Stimulated activated CD8-positive, alpha-beta memory T cell treated with anti-CD3 and anti-CD28 coated beads, Interleukin-15, amount 100 ng/mL, for 4 hours (primary cell): ENCODE measurements around the gene IP6K3.
A peak's percentile ranks its signal among the peaks of the same experiment; 100 is the strongest.

ENCODE experiments used
- DNase-seq, 2 donors: peaks; one replicate each; pipeline ENCODE4 v3.0.0-alpha.2; 2020; ENCODE audit warnings: low read depth in 2 of 2

The IP6K3 gene

GRCh38 chr6:33746651-33747100 lies at the start of gene IP6K3:
Gene IP6K3, minus strand, starts transcription at chr6:33746905. Its CDS starts 11,429 bp downstream, at chr6:33735476.
- DNase-seq = no peak

DNA sequence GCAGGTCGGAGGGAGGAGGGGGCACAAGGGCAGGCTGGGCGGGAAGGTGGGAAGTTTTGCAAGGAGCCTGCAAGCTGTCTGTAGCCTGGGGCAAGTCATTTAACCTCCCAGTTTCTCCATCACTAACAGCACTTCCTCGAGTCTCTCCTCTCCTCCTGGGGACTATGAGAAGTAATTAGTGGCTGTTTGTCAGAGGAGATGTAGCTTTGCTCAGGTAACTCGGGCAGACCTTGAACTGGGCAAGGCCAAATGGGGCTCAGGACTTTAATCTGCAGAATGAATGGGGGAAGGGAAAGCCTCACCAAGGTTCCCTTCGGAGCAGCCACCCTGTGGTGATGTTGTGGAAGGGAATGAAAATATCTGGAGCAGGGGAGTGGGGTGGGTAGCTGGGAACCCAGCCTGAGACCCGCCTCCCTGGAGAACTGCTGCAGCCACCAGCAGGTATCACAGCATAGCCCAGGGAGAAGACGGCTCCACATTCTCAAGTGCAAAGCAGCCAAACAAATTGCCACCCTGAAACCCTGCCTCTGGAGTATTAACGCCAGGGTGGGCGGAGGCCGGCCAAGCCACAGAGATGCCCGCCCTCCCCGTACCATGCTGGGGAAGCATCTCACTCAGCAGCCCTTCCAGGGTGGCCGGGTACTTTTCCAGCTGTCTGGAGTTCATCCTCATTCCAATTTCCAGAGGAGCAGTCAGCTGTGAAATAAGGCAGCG lies 48.4 kb upstream of the IP6K3 start:
- DNase-seq = no peak

GRCh38 chr6:33792981-33793380 lies 46.3 kb upstream of the IP6K3 start:
- no peak for DNase-seq

GRCh38 chr6:33791620-33792019 lies 44.9 kb upstream of the IP6K3 start:
- no peak for DNase-seq

GRCh38 chr6:33790910-33791309 lies 44.2 kb upstream of the IP6K3 start:
- no peak for DNase-seq

- DNase-seq = no peak
Measured at GRCh38 chr6:33790379-33790778, 43.7 kb upstream of the IP6K3 start.

DNA sequence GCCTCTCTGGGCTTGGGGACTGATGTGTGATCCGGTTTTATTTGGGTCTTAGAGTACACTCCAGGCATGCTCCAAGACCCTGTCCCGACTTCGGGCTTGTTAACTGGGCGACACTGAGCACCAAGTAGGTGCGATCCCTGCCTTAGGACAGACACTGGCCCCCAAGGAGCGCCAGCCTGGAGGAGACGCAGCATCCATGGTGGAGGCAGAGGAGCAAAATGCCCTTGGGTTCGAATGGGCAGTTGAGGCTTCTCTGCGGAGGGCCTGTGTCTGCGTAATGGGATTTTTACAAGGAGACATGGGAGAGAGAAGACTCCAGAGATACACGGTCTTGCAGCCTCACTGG lies 42.8 kb upstream of the IP6K3 start:
- DNase-seq = no peak

DNA sequence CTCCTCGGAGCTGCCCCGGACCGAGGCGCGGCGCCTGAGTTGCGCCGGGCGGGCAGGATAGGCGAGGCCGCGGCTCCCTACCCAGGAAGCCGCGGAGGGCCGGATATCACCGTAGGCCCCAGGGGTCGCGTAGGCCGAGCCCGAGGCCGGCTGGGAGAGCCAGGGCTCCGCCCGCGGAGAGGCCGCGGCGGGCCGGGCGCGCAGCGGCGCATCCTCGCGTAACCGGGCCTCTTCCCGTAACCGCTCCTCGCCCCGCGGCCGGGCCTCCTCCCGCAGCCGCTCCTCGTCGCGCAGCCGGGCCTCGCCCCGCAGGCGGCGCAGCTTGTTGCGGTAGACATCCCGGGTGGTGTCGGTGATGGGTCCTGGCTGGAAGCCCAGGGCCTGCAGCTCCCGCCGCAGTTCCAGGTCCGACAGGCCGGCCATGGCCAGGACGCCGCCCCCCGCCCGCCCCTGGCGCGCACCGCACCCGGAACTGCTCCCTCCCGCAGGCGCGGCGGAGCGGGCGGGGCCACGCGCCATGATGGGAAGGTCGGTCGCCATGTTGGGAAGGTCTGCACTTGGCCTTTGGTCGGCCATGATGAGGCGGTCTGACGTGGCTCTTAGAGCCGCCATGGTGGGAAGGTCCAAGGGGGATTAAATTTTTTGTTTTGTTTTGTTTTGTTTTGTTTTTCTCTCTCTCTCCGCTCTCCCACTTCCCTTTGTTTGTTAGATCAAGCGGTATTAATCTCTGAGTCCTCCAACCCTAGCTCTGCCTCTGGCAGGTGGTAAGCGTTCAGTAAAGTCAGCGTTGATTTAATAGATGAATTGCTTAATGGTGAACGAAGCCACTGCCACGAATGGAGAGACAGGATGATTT lies 42.2 kb upstream of the IP6K3 start, which contains the start of gene LEMD2:
LEMD2 (minus strand) TSS at position 437 of the 856 bp plus-strand sequence; CDS start at position 423, 14 bp downstream.
- DNase-seq = peak; percentile 83 to 85

DNA sequence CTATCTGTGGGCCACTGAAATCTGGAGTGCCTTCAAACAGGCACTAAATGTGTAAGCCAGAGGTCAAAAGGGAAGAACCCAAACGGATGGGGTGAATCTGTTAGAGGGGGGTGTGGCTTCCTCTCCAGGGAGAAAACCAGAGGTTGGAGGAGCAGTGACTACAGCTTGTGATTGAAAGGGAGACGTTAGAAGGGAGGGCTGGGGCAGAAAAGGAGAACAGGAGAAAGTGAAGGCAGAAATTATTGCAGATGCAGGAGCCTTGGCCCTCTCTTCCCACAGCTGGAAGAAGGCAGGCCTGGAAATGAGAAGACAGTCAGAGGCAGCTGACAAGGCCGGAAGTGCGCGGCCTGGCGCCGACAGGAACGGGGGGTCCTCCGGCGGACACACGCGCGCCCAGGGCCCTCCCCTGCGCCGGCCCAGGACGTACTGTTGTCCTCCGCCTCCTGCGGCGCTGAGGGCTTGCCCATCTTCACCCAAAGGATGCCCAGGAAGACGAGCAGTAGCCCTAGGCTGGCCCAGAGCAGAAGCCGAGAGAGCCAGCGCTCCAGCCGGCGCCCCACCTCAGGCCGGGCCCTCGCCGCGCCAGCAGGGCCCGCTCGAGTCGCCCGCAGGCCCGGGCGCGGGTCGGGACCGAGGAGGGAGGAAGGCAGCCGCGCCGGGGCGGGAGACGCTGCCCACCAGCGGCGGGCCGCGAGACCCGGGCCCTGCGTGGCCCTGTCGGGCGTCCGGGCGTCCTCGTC lies 41.4 kb upstream of the IP6K3 start:
- DNase-seq = peak in 1 of 2 donors; percentile 35

GRCh38 chr6:33787346-33787953 lies 40.7 kb upstream of the IP6K3 start:
- DNase-seq = no peak

GRCh38 chr6:33786736-33787135 lies 40.0 kb upstream of the IP6K3 start:
- DNase-seq = no peak

DNA sequence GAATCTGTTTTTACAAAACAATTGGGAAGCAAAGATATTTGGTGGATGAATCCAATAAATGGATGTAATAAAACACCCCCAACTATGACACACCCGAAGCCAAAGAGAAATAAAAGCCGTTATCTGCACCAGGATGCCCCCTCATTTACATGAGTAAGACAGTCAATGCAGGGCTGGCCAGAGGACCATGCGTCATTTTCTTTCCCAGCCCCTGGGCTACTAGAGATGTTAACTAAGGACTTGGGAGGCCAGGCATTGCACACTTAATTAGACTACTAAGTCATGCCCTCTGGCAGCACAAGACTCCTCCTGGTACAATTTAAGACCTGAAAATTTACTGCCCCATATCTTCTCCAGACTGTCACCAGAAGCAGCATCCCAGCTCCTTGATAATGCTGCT lies 39.1 kb upstream of the IP6K3 start:
- DNase-seq = no peak

GRCh38 chr6:33784787-33785186 lies 38.1 kb upstream of the IP6K3 start:
- no peak for DNase-seq

- DNase-seq = no peak
Measured at GRCh38 chr6:33783781-33784520, 37.2 kb upstream of the IP6K3 start.

DNA sequence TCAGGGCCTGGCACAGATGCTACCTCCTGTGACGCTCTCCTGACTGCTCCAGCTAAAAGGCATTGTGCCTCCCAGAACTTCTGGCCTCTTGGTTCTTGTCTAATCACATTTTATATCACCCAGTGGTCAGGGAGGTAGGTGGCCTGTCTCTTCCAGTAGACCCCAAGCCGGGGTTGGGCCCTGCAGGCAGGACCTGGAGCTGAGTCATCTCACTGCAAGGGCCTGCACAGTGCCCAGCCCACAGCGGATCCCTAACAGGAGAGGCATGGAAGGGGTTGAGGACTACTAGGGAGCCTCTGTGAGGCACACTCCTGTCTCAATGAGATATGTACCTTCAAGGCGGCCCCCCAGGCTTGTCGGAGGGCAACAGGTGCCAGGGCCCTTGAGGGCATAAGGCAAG lies 35.9 kb upstream of the IP6K3 start:
- no peak for DNase-seq

- DNase-seq = no peak
Measured at GRCh38 chr6:33781131-33781975, 34.6 kb upstream of the IP6K3 start.

DNA sequence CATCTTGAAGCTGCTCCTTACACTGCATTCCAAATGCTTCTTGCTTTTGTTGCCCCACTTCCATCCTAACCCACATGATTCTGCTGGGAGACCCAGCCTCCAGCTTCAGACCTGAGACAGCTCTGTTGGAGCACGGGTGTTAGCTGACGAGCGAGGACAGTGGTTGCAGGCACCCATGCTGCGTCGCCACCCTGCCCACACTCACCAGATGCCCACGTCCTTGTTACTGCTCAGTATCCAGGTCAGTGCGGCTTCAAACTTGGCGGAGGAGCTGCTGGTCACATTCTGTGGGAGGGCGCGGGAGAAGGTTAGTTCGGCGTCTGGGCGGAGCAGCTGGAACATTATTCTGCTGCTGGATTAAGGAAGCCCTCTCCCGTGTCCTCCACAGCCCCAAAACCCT lies 33.2 kb upstream of the IP6K3 start:
- no peak for DNase-seq

- no peak for DNase-seq
Measured at GRCh38 chr6:33779290-33779689, 32.6 kb upstream of the IP6K3 start.

GRCh38 chr6:33778444-33779121 lies 31.9 kb upstream of the IP6K3 start:
- no peak for DNase-seq
